Type B pancreatic cell (in vitro differentiated cells): Measurements from ENCODE around the gene VGLL3. TPM values are rescaled to one million over a fixed set of nuclear protein-coding genes. Genes with fewer than 3 reads are reported as not detected.

Source experiments
- DNase-seq: peaks from one replicate; pipeline ENCODE4 v3.0.0; 2021; ENCODE audit warnings: mixed read lengths; ENCODE audit not compliant: unreplicated experiment; ENCODE audit errors: extremely low spot score
- H3K27ac Mint-ChIP-seq: 2 replicates; pipeline ENCODE4 v1.8.0; 2021; ENCODE audit warnings: mild to moderate bottlenecking, mixed read lengths
- H3K27me3 Mint-ChIP-seq: 2 replicates; pipeline ENCODE4 v1.8.0; 2021; ENCODE audit warnings: mixed read lengths
- H3K36me3 Mint-ChIP-seq: 2 replicates; pipeline ENCODE4 v1.8.0; 2021; ENCODE audit warnings: mixed read lengths
- H3K4me1 Mint-ChIP-seq: one replicate; pipeline ENCODE4 v1.8.0; 2021; ENCODE audit warnings: mixed read lengths; ENCODE audit not compliant: unreplicated experiment
- H3K4me3 Mint-ChIP-seq: 2 replicates; pipeline ENCODE4 v1.8.0; 2021; ENCODE audit warnings: mild to moderate bottlenecking, mixed read lengths
- H3K9me3 Mint-ChIP-seq: 2 replicates; pipeline ENCODE4 v1.8.0; 2021; ENCODE audit warnings: mixed read lengths
- total RNA-seq: library from RNA; stranded (reverse); gene quantifications from 2 replicates; pipeline ENCODE4 v1.2.1, GENCODE V29; 2021; ENCODE audit warnings: low replicate concordance
- TF ChIP-seq, protein P1 (sequence below): fragments of 200-600 bp; sonication (generic); conservative IDR thresholded peaks from 2 replicates; pipeline ENCODE4 v1.5.0; 2021; ENCODE audit warnings: antibody characterized with exemption, mild to moderate bottlenecking

The VGLL3 gene
- total RNA-seq, 1 donor from 2014 or later, result 11.1 TPM

DNA sequence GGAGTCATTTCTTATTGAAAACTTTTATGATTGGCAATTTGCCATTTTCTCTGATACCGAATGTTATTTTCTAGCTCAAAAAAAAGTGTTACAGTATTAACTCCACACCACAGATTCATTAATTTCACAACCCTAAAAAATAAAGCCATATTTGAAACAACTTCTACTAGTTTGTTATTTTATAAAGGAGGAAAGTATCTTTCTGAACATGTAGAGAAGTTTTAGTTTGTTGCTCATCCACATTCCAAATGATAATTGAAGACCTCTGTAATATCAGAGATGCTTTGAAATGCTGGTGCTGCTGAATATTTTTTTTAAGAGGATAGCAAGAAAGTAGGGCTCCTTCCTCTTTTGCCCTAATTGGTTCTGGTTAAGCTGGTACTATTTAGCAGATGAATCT lies 1.9 kb downstream of the VGLL3 start:
- DNase-seq, result no peak
- TF ChIP-seq, protein P1, sequence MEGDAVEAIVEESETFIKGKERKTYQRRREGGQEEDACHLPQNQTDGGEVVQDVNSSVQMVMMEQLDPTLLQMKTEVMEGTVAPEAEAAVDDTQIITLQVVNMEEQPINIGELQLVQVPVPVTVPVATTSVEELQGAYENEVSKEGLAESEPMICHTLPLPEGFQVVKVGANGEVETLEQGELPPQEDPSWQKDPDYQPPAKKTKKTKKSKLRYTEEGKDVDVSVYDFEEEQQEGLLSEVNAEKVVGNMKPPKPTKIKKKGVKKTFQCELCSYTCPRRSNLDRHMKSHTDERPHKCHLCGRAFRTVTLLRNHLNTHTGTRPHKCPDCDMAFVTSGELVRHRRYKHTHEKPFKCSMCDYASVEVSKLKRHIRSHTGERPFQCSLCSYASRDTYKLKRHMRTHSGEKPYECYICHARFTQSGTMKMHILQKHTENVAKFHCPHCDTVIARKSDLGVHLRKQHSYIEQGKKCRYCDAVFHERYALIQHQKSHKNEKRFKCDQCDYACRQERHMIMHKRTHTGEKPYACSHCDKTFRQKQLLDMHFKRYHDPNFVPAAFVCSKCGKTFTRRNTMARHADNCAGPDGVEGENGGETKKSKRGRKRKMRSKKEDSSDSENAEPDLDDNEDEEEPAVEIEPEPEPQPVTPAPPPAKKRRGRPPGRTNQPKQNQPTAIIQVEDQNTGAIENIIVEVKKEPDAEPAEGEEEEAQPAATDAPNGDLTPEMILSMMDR, result no peak
- Mint-ChIP-seq H3K4me3 (peak overlapping the region; percentile 84), H3K4me1 (peaks cover 17% of the 10 kb centered on the region), H3K9me3 (peaks cover 5% of the 10 kb centered on the region), H3K27ac (peak overlapping the region; percentile 78), H3K27me3 (peaks cover 27% of the 10 kb centered on the region), H3K36me3 (no peaks in the 10 kb centered on the region)

DNA sequence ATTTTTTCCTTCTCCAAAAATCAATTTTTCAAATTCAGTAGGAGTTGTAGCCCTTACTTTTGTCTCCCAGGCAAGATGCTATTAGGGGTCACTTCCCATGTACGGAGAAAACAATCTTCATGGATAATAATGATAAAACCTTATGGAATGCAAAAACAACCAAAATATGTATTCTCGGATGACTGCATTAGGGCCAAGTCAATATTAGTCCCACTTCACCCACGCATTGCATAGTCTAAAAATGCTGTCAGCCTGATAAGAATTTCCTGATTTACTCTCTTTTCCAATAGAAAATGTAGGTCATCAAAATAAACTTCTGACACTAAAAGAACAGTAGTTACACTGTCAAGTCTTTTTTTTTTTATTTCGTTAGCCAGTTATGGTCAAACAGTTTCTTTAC lies 2.7 kb downstream of the VGLL3 start:
- Mint-ChIP-seq H3K36me3 (no peaks in the 10 kb centered on the region), H3K4me3 (no peak overlapping the region), H3K27ac (no peak overlapping the region), H3K9me3 (no peaks in the 10 kb centered on the region), H3K27me3 (peaks cover 20% of the 10 kb centered on the region), H3K4me1 (peaks cover 9% of the 10 kb centered on the region)
- TF ChIP-seq, protein P1, result no peak
- no peak for DNase-seq

DNA sequence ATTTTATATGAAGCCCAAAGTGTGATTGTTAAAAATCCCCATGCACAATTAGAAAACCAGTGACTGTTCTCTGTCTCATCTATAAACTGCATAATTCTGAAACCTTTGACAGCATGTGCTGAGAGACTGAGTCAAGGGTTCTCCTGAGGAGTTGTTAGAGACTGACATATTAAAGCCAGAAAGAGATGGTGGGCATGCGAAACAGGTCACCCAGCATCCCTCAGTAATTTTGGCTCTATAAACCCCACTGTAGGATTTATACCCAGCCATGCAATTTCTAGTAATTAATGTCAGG lies 3.6 kb downstream of the VGLL3 start:
- Mint-ChIP-seq H3K27ac (no peak overlapping the region), H3K9me3 (no peaks in the 10 kb centered on the region), H3K27me3 (peaks cover 20% of the 10 kb centered on the region), H3K4me1 (peaks cover 9% of the 10 kb centered on the region), H3K4me3 (no peak overlapping the region), H3K36me3 (no peaks in the 10 kb centered on the region)
- no peak for DNase-seq
- TF ChIP-seq, protein P1, result no peak

DNA sequence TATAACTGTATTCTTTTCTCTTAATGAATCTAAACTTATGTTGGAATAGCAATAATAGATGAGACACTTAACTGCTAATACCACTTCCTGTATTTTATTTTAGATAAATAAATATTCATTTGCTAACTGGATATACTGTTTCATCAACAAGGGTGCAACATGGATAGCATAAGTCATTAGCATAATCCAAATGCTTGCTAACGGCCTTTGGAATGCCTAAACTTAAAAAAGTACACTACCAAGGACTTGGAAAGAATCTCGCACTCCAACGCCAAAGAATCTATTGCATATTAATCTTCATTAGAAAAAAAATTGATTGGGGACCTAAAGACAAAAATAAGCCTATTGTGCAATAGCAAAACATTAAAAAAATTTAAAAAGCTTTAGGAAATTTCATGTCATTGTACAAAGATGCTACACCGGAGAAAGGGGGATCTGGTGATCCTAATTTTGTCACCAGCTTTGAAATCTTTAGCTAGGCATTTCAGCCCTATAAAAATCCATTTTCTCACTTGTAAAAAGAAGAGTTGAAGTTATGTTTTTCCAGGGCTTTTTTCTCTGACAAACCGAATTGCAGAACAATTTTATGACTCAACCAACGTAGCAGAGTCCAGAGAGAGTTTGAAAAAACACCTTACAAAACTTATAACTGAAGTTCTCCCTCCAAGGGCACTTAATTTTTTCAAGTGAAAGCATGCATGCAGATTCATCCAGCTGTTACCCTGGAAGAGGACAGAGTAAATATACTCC lies 4.1 kb downstream of the VGLL3 start:
- H3K4me3 Mint-ChIP-seq, result no peak overlapping the region
- no peak overlapping the region for H3K27ac Mint-ChIP-seq
- no peaks in the 10 kb centered on the region for H3K36me3 Mint-ChIP-seq
- no peak for DNase-seq
- peaks cover 9% of the 10 kb centered on the region for H3K4me1 Mint-ChIP-seq
- TF ChIP-seq, protein P1, result no peak
- peaks cover 20% of the 10 kb centered on the region for H3K27me3 Mint-ChIP-seq
- H3K9me3 Mint-ChIP-seq, result no peaks in the 10 kb centered on the region

DNA sequence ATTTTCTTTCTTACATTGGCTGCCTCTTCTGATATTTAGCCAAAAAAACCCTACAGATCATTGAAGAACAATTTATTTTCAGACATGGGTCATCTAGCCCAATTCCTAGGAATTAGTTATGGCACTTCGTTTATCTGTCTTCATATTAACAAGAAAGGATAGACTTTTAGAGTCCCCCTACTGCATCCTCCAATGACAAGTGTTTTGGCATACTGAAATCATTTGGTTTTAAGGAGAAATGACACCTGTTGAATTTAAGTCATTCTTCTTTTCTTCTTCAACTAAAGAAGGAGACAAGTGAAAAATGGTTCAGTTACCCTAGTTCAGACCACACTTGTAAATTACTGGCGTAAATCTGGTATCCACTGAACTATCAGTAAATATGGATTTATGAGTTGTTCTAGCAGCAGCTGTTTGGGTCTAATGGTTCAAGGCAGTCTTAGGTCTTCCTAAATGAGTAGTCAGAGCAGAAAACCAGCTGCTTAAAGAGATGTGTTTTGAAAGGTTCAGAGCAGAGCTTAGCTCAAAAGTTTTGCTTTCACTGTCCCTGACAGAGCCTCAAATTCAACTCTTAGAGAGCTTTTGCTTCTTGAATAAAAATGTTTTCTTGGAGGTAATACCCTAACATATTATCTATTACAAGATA lies 5.6 kb downstream of the VGLL3 start:
- H3K36me3 Mint-ChIP-seq, result no peaks in the 10 kb centered on the region
- H3K9me3 Mint-ChIP-seq, result no peaks in the 10 kb centered on the region
- H3K4me3 Mint-ChIP-seq, result no peak overlapping the region
- H3K27ac Mint-ChIP-seq, result no peak overlapping the region
- TF ChIP-seq, protein P1, result no peak
- DNase-seq, result no peak
- peaks cover 6% of the 10 kb centered on the region for H3K4me1 Mint-ChIP-seq
- peaks cover 20% of the 10 kb centered on the region for H3K27me3 Mint-ChIP-seq
